Activated CD4-positive, CD25-positive, alpha-beta regulatory T cell treated with anti-CD3 and anti-CD28 coated beads, Interleukin-2, amount 50 U/mL, for 72 hours (primary cell): Measurements from ENCODE around the gene VPS35.

Experiments
- DNase-seq: peaks from one replicate; pipeline ENCODE4 v3.0.0; 2021

The VPS35 gene

DNA sequence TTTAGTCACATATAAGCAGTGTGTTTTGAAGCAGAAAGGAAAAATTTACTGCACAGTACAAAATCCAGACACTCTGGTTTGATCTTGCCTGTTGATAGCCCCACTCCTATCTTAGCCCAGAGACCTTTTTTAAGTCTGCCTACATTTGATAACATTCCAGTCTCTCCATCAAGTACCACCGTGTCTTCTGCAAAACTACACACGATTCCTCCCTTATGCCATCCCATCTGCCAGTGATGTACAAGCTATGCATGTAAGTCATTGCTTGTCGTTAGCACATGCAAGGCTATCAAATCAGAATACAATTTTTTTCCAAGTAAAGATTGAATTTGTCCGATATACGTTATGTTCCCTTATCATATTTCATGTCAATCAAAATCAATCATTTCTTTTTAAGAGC is 82.7 kb downstream of the VPS35 start:
- DNase-seq, result no peak
